ENCODE measurements around the gene PPP1R13B.
"Not testable (repeated sequence)": the region's sequence is repeated elsewhere in the genome, so short reads cannot be mapped to it uniquely, and the experiment has no call there.

Gene PPP1R13B

GRCh38 chr14:103847451-103848174 lies at the start of gene PPP1R13B:
Gene PPP1R13B (minus strand): TSS chr14:103847575. CDS start chr14:103847307, 268 bp downstream.
- DNase-seq (ENCODE audit: low read depth), result peak; percentile 93

- DNase-seq (ENCODE audit: low read depth), result no peak
These were observed 49.2 kb upstream of the PPP1R13B start for GRCh38 chr14:103896578-103896977.

DNA sequence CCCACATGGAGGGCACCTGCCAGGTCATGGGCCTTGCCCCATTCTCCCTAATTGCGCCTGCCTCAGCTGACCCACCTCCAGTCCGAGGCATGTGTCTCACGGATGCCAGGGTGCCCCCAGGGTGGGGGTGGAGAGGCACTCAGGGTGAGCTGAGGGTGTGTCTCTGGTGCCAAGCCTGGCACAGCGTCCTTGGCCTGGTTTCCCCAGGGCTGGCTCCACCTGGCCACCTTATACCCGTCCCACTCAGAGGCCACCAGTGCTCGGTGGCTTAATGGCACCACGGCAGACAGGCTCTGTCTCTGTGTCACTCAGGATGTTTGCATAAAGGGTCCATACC lies 47.3 kb upstream of the PPP1R13B start:
- no peak for DNase-seq (ENCODE audit: low read depth)

DNA sequence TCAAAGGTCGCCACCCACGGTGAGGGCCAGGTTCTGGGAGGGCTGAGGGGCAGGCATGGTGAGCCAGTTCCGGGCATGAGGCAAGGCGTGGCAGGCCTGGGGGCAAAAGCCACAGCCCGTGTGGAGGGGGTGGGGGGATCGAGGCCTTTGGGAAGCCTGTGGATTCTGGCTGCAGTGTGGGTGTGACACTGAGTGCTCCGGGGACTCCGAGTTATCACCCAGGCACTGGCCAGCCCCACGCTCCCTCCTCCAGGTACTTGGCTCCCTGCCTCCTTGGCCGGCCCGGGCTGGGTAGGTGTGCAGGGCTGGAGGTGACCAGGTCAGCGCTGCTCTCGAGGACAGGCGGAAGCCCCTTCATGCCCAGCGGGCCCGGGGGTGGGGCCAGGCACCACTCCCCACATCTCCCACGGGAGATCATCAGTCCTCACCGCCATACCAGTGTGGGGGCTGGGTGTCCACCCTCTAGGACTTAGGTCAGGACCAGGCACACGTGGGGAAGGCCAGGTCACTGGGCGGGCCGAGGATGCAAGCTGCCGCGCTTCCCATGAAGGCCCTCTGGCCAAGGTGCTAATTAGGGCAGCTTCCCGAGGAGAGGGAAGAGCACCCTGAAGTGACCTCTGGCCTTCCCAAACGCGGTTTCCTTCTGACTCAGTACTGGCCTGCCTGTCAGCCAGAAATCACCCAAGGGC lies 46.8 kb upstream of the PPP1R13B start:
- DNase-seq (ENCODE audit: low read depth), result no peak

DNA sequence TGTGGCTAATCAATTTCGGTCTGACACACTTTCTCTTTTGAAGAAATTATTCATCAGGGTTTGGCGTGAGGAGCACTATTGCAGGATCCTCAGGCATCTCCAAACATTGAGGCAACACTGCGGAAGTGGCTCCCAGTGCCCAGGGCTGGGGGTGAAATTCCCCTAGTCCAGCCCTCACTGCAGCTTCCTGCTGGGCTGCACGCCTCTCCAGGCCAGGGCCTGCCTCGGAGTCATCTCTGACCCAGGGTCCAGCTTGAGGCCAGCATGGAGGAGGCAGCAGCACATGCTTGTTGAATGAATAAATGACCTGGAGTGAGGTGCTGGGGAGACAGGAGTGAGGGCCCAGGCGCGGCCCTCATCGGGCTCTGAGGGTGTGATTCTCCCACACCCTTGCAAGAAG lies 44.9 kb upstream of the PPP1R13B start:
- no peak for DNase-seq (ENCODE audit: low read depth)

DNA sequence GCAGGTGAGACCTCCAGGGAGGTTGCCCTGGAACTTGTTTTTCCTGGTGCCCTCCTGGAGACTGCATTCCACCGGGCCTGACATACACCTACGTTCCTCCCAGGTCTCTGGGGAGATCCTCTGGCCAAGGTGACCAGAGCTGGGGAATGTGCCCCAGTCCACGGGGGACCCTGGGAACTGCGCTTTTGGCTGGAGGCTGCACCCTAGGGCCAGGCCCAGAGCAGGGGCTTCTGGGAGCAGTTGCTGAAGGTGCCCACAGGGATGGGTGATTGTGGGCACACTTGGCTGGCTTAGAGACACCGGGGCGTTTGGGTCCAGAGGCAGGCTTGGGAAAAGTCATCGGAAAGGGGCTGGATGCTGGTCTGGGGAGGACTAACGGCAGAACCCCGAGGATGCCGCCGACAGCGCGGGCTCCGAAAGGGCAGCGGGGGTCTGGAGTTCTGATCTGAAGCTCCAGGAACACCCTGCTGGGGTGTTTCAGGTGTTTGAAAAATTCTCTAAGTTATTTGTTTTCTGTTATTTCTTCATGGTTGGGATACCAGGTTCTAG lies 44.4 kb upstream of the PPP1R13B start:
- DNase-seq (ENCODE audit: low read depth), result no peak

GRCh38 chr14:103890821-103891666 lies 43.7 kb upstream of the PPP1R13B start:
- DNase-seq (ENCODE audit: low read depth), result no peak

- no peak for DNase-seq (ENCODE audit: low read depth)
These were observed 42.6 kb upstream of the PPP1R13B start for GRCh38 chr14:103890052-103890371.

- no peak for DNase-seq (ENCODE audit: low read depth)
These were observed 42.1 kb upstream of the PPP1R13B start for GRCh38 chr14:103889313-103890051.

GRCh38 chr14:103889002-103889312 lies 41.6 kb upstream of the PPP1R13B start:
- not testable (repeated sequence) for DNase-seq (ENCODE audit: low read depth)

- DNase-seq (ENCODE audit: low read depth), result no peak
These were observed 40.3 kb upstream of the PPP1R13B start for GRCh38 chr14:103887557-103888115.

- DNase-seq (ENCODE audit: low read depth), result no peak
These were observed 39.8 kb upstream of the PPP1R13B start for GRCh38 chr14:103887170-103887501.

DNA sequence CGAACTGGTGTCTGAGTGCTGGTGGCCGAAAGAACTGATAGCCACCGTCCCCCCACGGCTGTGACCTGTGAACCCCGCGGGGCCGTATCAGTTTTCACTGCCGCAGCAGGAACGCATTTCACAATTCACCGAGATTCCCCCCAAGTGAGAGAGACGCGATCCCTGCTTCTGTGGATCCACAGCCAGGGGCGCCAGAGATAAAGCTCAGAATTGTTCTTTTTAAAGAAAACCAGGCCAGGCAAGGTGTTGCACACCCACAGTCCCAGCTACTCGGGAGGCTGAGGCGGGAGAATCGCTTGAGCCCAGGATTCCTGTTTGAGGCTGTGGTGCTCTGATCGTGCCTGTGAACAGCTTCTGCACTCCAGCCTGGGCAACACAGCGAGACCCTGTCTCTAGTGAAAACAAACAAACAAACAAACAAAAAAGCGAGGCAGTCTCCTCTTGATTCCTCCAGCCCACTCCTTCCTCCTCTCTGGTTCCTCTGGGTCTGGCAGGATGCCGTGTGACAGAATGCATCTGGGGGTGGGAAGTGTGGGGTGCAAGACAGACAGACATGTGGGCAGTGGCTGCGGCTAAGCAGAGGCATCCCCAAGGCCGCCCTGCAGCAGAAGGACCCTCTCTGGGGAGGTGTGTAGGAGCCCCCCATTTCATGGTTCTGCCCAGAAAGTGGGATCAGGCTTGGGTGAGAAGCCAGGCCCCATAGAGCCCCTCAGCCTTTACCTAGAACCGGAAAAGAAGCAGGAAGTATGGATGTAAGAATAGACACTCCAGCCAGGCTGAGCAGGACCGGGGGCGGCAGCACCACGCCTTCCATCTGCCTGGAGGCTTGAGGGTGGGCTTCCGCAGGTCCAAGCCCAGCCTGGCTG lies 39.2 kb upstream of the PPP1R13B start:
- no peak for DNase-seq (ENCODE audit: low read depth)

GRCh38 chr14:103885509-103885932 lies 38.1 kb upstream of the PPP1R13B start:
- no peak for DNase-seq (ENCODE audit: low read depth)

DNA sequence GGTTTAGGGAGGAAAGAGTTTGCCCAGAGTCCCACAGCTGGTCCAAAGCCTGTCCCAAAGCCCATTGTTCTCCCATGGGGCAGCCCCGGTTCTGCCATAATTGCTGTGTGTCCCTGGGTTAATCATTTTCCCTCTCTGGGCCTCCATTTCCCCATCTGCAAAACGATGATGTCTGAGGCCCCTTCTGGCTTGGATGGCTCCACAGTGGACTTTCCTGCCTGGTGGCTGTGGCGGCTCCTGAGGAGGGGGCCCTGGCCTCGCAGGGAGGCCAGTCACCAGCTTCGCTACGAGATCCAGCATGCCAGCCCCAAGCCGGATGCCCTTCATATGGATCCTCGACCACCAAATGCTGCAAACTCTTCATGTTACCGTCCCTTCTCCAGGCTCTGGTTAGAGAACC lies 37.5 kb upstream of the PPP1R13B start:
- no peak for DNase-seq (ENCODE audit: low read depth)

- no peak for DNase-seq (ENCODE audit: low read depth)
These were observed 35.8 kb upstream of the PPP1R13B start for GRCh38 chr14:103883263-103883523.

DNA sequence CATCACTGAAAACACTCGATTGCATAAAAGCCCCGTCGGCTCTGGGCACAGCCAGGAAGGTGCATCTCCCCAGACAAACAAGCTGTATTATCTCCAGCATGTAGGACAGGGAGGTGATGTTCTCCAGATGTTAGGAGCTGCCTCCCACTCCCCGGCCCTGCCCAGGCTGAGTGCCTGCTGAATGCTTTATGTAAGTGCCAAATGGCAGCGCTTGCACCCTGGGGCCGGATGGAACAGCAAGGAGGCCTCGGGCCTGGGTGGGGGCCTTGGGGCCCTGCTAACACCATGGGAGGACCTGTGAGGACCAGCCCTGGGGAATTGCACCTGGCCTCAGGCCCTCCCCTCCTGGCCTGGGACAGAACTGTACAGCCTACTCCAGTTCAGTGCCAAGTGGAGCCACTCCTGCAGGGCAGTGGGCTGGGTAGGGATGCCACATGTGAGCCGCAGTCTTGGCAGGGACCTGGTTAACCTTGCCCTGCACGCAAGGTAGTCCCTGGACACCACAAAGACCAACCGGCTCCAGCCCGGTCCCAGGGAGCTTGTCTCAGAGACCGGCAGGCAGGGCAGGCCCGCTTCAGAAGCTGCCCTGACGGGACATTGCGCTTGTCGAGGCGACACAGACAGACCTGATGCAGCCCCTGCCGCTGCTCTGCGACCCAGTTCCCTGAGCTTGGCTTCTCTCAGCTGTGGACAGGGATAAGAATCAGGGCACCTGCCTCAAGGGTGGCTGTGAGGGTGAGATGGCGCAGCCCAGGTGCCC lies 35.3 kb upstream of the PPP1R13B start:
- no peak for DNase-seq (ENCODE audit: low read depth)

GRCh38 chr14:103881268-103882201 lies 34.2 kb upstream of the PPP1R13B start:
- DNase-seq (ENCODE audit: low read depth), result no peak

Measured in activated T-helper 1 cell treated with Interleukin-2 at 50 U/mL for 16 hours (primary cell).